ENCODE results near the gene LDLRAD3. TPM values are rescaled to one million over a fixed set of nuclear protein-coding genes. Genes with fewer than 3 reads are reported as not detected.

LDLRAD3 gene
- total RNA-seq, 1 experiment from 2014 or later = 19.0 TPM

GRCh38 chr11:35934981-35935380, 8.9 kb upstream of the LDLRAD3 start:
- H2AFZ ChIP-seq (ENCODE audit: low read depth, low read length, poor library complexity, severe bottlenecking) = no peak overlapping the region
- H3K9me3 ChIP-seq (ENCODE audit: control insufficient read depth in 1 of 2, insufficient read depth in 1 of 2, low read depth in 1 of 2, low read length in 2 of 2) = no peaks in the 10 kb centered on the region
- no peak for DNase-seq (ENCODE audit: low read depth, low spot score)
- BruUV-seq (replicated peaks) = no TSS peak
- TF ChIP-seq EZH2phosphoT487 (IDR thresholded peaks at IDR 0.05; ENCODE audit: borderline replicate concordance) = no peak
- TF ChIP-seq CTCF (IDR thresholded peaks at IDR 0.05 in 2 of 3, conservative IDR thresholded peaks at IDR 0.05 in 1 of 3; ENCODE audit: borderline replicate concordance in 1 of 3, insufficient read depth in 1 of 3, low read depth in 2 of 3, low read length in 2 of 3) = no peak
- no peak for TF ChIP-seq ELF1 (IDR thresholded peaks at IDR 0.05; ENCODE audit: borderline replicate concordance, low read depth)
- no peak for TF ChIP-seq ZBTB33 (IDR thresholded peaks at IDR 0.05; ENCODE audit: extremely low read depth, insufficient replicate concordance, low read length)
- TF ChIP-seq SIN3A (IDR thresholded peaks at IDR 0.05; ENCODE audit: low read depth) = no peak
- TF ChIP-seq REST (IDR thresholded peaks at IDR 0.05; ENCODE audit: low read depth) = no peak
- no peak for TF ChIP-seq FOSL1 (IDR thresholded peaks at IDR 0.05; ENCODE audit: low read depth)
- TF ChIP-seq ZFX (IDR thresholded peaks at IDR 0.05) = no peak
- H4K20me1 ChIP-seq (ENCODE audit: insufficient read depth) = no peaks in the 10 kb centered on the region
- no peak overlapping the region for H3K9ac ChIP-seq (ENCODE audit: low read length)
- no peaks in the 10 kb centered on the region for H3K79me2 ChIP-seq (ENCODE audit: insufficient read depth, low read length)
- H3K4me1 ChIP-seq (ENCODE audit: control insufficient read depth in 1 of 2, insufficient read depth in 2 of 2, low read length in 2 of 2) = no peaks in the 10 kb centered on the region
- H3K9me2 ChIP-seq (ENCODE audit: insufficient read depth) = no peaks in the 10 kb centered on the region
- 0 out of 2 replicates have a peak, but pooled peaks cover 5% of the 10 kb centered on the region for H3K27me3 ChIP-seq (ENCODE audit: insufficient read depth, low read length)
- ChIA-PET RAD21 (ENCODE audit: low non-redundant PET in 1 of 2, low total read pairs in 2 of 2, uncharacterized antibody in 2 of 2, unreplicated experiment in 2 of 2) (no interaction called here), CTCF (no interaction called here), POLR2A (no interaction called here)
- ATAC-seq = no peak
- H3K36me3 ChIP-seq (ENCODE audit: control insufficient read depth in 1 of 2, insufficient read depth in 2 of 2, low read length in 2 of 2) = no peaks in the 10 kb centered on the region
- intact Hi-C loops (cut with micrococcal nuclease) = no loop called here
- no peak overlapping the region for H3K4me3 ChIP-seq (replicated peaks in 1 of 2; ENCODE audit: low read depth in 1 of 2, low read length in 2 of 2)
- H3K4me2 ChIP-seq (ENCODE audit: low read length) = no peak overlapping the region
- no peak overlapping the region for H3K27ac ChIP-seq (ENCODE audit: low read depth, low read length)
